H1 (cell line): ENCODE results near the gene CYP4F3. TPM values are rescaled to one million over a fixed set of nuclear protein-coding genes. Genes with fewer than 3 reads are reported as not detected.

Experiments
- CTCF ChIA-PET: fragments of 300-600 bp; sonication (Branson Sonifier 250); formaldehyde crosslinking; loops from one replicate; lab custom pipeline; 2021; ENCODE audit not compliant: partially characterized antibody; lab: Charles Lee
- POLR2A ChIA-PET: fragments of 300-600 bp; sonication (Branson Sonifier 250); formaldehyde crosslinking; loops from one replicate; lab custom pipeline; 2021; ENCODE audit warnings: inconsistent platforms; ENCODE audit not compliant: partially characterized antibody; lab: Charles Lee
- DNase-seq, 2 experiments: peaks; one replicate each; pipeline versions ENCODE4 v3.0.0 to v3.0.0-alpha.2; 2010 to 2022; ENCODE audit warnings: low spot score in 2 of 2, low read depth in 1 of 2, mixed read lengths in 1 of 2
- FAIRE-seq: peaks from 2 replicates; lab custom pipeline; 2011; peaks lifted over from hg19 to GRCh38; lab: Jason Lieb, UNC
- H2AFZ ChIP-seq: 2 replicates; pipeline ENCODE4 v1.8.1; 2012; ENCODE audit warnings: low read length, inconsistent platforms
- H2AK5ac ChIP-seq: 2 replicates; pipeline ENCODE4 v1.6.1; 2013; ENCODE audit warnings: low read depth, low read length
- H2BK120ac ChIP-seq: replicated peaks from 2 replicates; pipeline ENCODE3; 2013; ENCODE audit warnings: low read depth, low read length, inconsistent platforms
- H2BK12ac ChIP-seq: 2 replicates; pipeline ENCODE4 v1.6.1; 2013; ENCODE audit warnings: low read depth, low read length
- H2BK15ac ChIP-seq: 2 replicates; pipeline ENCODE4 v1.6.1; 2013; ENCODE audit warnings: low read length
- H2BK20ac ChIP-seq: 2 replicates; pipeline ENCODE4 v1.6.1; 2013; ENCODE audit warnings: low read length
- H2BK5ac ChIP-seq: 2 replicates; pipeline ENCODE4 v1.6.1; 2013; ENCODE audit warnings: low read depth, low read length
- H3K14ac ChIP-seq: 2 replicates; pipeline ENCODE4 v1.6.1; 2013; ENCODE audit warnings: inconsistent platforms; ENCODE audit not compliant: insufficient read length
- H3K18ac ChIP-seq: 2 replicates; pipeline ENCODE4 v1.6.1; 2013; ENCODE audit warnings: low read length; ENCODE audit errors: extremely low read depth
- H3K23ac ChIP-seq: 2 replicates; pipeline ENCODE4 v1.6.1; 2013; ENCODE audit warnings: inconsistent platforms; ENCODE audit not compliant: insufficient read length
- H3K23me2 ChIP-seq: 2 replicates; pipeline ENCODE4 v1.6.1; 2013; ENCODE audit warnings: low read depth, low read length
- H3K27ac ChIP-seq: 2 replicates; pipeline ENCODE4 v1.6.1; 2011; ENCODE audit warnings: low read depth, low read length, inconsistent platforms
- H3K27me3 ChIP-seq, 4 experiments: replicated peaks in 1 of 4; 1 replicate in 1 of 4; 2 replicates in 3 of 4; pipeline versions ENCODE4 v1.6.1 to v1.8.1; 2011 to 2013; ENCODE audit warnings: low read length in 3 of 4, mild to moderate bottlenecking in 3 of 4, inconsistent platforms in 2 of 4, mixed read lengths in 2 of 4, moderate library complexity in 1 of 4; ENCODE audit not compliant: control insufficient read depth in 3 of 4, insufficient read depth in 3 of 4; ENCODE audit errors: extremely low read depth in 1 of 4
- H3K36me3 ChIP-seq, 4 experiments: 2 replicates each; pipeline versions ENCODE4 v1.6.1 to v1.8.1; 2011 to 2013; ENCODE audit warnings: mild to moderate bottlenecking in 4 of 4, low read length in 3 of 4, moderate library complexity in 2 of 4, control low read depth in 1 of 4, inconsistent platforms in 1 of 4; ENCODE audit not compliant: insufficient read depth in 4 of 4, control insufficient read depth in 2 of 4
- H3K4ac ChIP-seq: replicated peaks from 2 replicates; pipeline ENCODE3; 2013; ENCODE audit warnings: low read length, low read depth, mixed read lengths, inconsistent platforms; ENCODE audit not compliant: insufficient read length
- H3K4me1 ChIP-seq, 4 experiments: replicated peaks in 1 of 4; 1 replicate in 1 of 4; 2 replicates in 3 of 4; pipeline versions ENCODE4 v1.6.1 to v1.8.1; 2011 to 2013; ENCODE audit warnings: low read length in 3 of 4, inconsistent platforms in 2 of 4, mixed read lengths in 1 of 4; ENCODE audit not compliant: insufficient read depth in 4 of 4, control insufficient read depth in 3 of 4
- H3K4me2 ChIP-seq, 2 experiments: 2 replicates each; pipeline versions ENCODE4 v1.6.1 to v1.8.1; 2011 to 2013; ENCODE audit warnings: low read depth in 2 of 2, low read length in 2 of 2, control low read depth in 1 of 2, inconsistent platforms in 1 of 2, mild to moderate bottlenecking in 1 of 2; ENCODE audit not compliant: insufficient read depth in 1 of 2
- H3K4me3 ChIP-seq, 4 experiments: fragments of 200-600, 300-600 bp in 1 of 4; sonication (generic), shearing (Covaris generic), sonication (Bioruptor Twin) in 1 of 4; 2 replicates each; pipeline versions ENCODE4 v1.5.1 to v1.8.1; 2011 to 2016; ENCODE audit warnings: low read length in 4 of 4, low read depth in 3 of 4, control low read depth in 2 of 4, inconsistent platforms in 2 of 4, mild to moderate bottlenecking in 2 of 4, mixed read lengths in 1 of 4, moderate library complexity in 1 of 4; ENCODE audit not compliant: insufficient read depth in 2 of 4; ENCODE audit errors: extremely low read depth in 1 of 4
- H3K56ac ChIP-seq: replicated peaks from 2 replicates; pipeline ENCODE3; 2013; ENCODE audit warnings: low read depth, mild to moderate bottlenecking, mixed read lengths, low read length, inconsistent platforms; ENCODE audit not compliant: insufficient read length
- H3K79me1 ChIP-seq: 2 replicates; pipeline ENCODE4 v1.6.1; 2013; ENCODE audit warnings: low read depth, low read length, control low read depth
- H3K79me2 ChIP-seq, 2 experiments: 2 replicates each; pipeline versions ENCODE4 v1.6.1 to v1.8.1; 2012 to 2013; ENCODE audit warnings: low read length in 2 of 2, mild to moderate bottlenecking in 2 of 2, inconsistent platforms in 1 of 2; ENCODE audit not compliant: insufficient read depth in 2 of 2, control insufficient read depth in 1 of 2
- H3K9ac ChIP-seq, 4 experiments: replicated peaks in 1 of 4; 1 replicate in 1 of 4; 2 replicates in 3 of 4; pipeline versions ENCODE4 v1.6.1 to v1.8.1; 2011 to 2013; ENCODE audit warnings: low read depth in 3 of 4, low read length in 3 of 4, control low read depth in 2 of 4, mild to moderate bottlenecking in 2 of 4, moderate library complexity in 2 of 4, inconsistent platforms in 1 of 4; ENCODE audit errors: extremely low read depth in 1 of 4
- H3K9me3 ChIP-seq, 2 experiments: 2 replicates each; pipeline versions ENCODE4 v1.6.1 to v1.8.1; 2012 to 2013; ENCODE audit warnings: mild to moderate bottlenecking in 2 of 2, moderate library complexity in 2 of 2, control low read depth in 1 of 2, inconsistent platforms in 1 of 2, low read depth in 1 of 2, low read length in 1 of 2, mixed read lengths in 1 of 2; ENCODE audit not compliant: insufficient read depth in 2 of 2
- H4K20me1 ChIP-seq, 2 experiments: replicated peaks in 1 of 2; 2 replicates each; pipeline versions ENCODE3 to v1.8.1; 2011 to 2013; ENCODE audit warnings: inconsistent platforms in 2 of 2, low read length in 2 of 2, mild to moderate bottlenecking in 1 of 2; ENCODE audit not compliant: insufficient read depth in 2 of 2, control insufficient read depth in 1 of 2
- H4K5ac ChIP-seq: 2 replicates; pipeline ENCODE4 v1.6.1; 2013; ENCODE audit warnings: low read length, low read depth, mixed read lengths, inconsistent platforms; ENCODE audit not compliant: insufficient read length
- H4K8ac ChIP-seq: 2 replicates; pipeline ENCODE4 v1.8.0; 2013; ENCODE audit warnings: mild to moderate bottlenecking, moderate library complexity, low read length, inconsistent platforms; ENCODE audit not compliant: insufficient read depth; ENCODE audit errors: extremely low read depth
- H4K91ac ChIP-seq: replicated peaks from 2 replicates; pipeline ENCODE3; 2013; ENCODE audit warnings: low read length, mixed read lengths, inconsistent platforms; ENCODE audit not compliant: insufficient read length
- BRCA1 ChIP-seq: IDR thresholded peaks from 2 replicates; pipeline ENCODE4 v1.6.1; 2012; ENCODE audit warnings: low read depth, low read length, improper control_type of control experiment
- CHD1 ChIP-seq: IDR thresholded peaks from 2 replicates; pipeline ENCODE4 v1.6.1; 2012; ENCODE audit warnings: low read depth, low read length, improper control_type of control experiment
- CHD2 ChIP-seq: IDR thresholded peaks from 2 replicates; pipeline ENCODE4 v1.6.1; 2012; ENCODE audit warnings: low read length, improper control_type of control experiment
- CREB1 ChIP-seq: IDR thresholded peaks from 2 replicates; pipeline ENCODE4 v1.6.1; 2012; ENCODE audit warnings: inconsistent platforms
- GTF2F1 ChIP-seq: IDR thresholded peaks from 2 replicates; pipeline ENCODE4 v1.6.1; 2012; ENCODE audit warnings: low read depth, low read length, improper control_type of control experiment, borderline replicate concordance
- KDM4A ChIP-seq: IDR thresholded peaks from one replicate; pipeline ENCODE4 v1.7.1; 2012; ENCODE audit warnings: low read depth, mild to moderate bottlenecking, moderate library complexity, low read length, inconsistent platforms; ENCODE audit not compliant: severe bottlenecking
- MAFK ChIP-seq: IDR thresholded peaks from 2 replicates; pipeline ENCODE4 v1.6.1; 2012; ENCODE audit warnings: low read depth, mild to moderate bottlenecking, improper control_type of control experiment, low read length
- NRF1 ChIP-seq: IDR thresholded peaks from 2 replicates; pipeline ENCODE4 v1.6.1; 2011; ENCODE audit warnings: mild to moderate bottlenecking, low read depth, low read length, improper control_type of control experiment
- PHF8 ChIP-seq: fragments of 200-600 bp; sonication (generic); conservative IDR thresholded peaks from 2 replicates; pipeline ENCODE4 v1.7.1; 2012; ENCODE audit warnings: low read depth, mild to moderate bottlenecking, inconsistent platforms, low read length, moderate library complexity
- RNF2 ChIP-seq: fragments of 200-900, 300-1000 bp; sonication (generic); IDR thresholded peaks from 2 replicates; pipeline ENCODE4 v1.7.1; 2016; ENCODE audit warnings: borderline replicate concordance, low read depth, mild to moderate bottlenecking, antibody characterized with exemption, low read length; ENCODE audit not compliant: poor library complexity, severe bottlenecking; ENCODE audit errors: missing control alignments
- SIN3A ChIP-seq, 2 experiments: IDR thresholded peaks in 1 of 2; conservative IDR thresholded peaks in 1 of 2; 2 replicates each; pipeline ENCODE4 v1.6.1; 2011 to 2012; ENCODE audit warnings: low read length in 2 of 2, improper control_type of control experiment in 1 of 2, low read depth in 1 of 2, mild to moderate bottlenecking in 1 of 2
- TBP ChIP-seq: IDR thresholded peaks from 2 replicates; pipeline ENCODE4 v1.6.1; 2011; ENCODE audit warnings: low read depth, low read length, improper control_type of control experiment
- TCF12 ChIP-seq: IDR thresholded peaks from 2 replicates; pipeline ENCODE4 v1.6.1; 2011; ENCODE audit warnings: low read depth, mild to moderate bottlenecking, low read length
- WGBS, 2 experiments: shearing (Covaris generic) in 1 of 2; methylation state at CpG; one replicate each; pipeline versions ENCODE4 v1.1.6 to v1.1.7; 2013 to 2015; ENCODE audit warnings: low lambda C conversion rate in 2 of 2, mixed read lengths in 2 of 2, inconsistent platforms in 1 of 2, low coverage in 1 of 2, missing lambda C conversion rate in 1 of 2; ENCODE audit not compliant: insufficient replicate concordance in 2 of 2, insufficient coverage in 1 of 2, insufficient read length in 1 of 2; ENCODE audit errors: extremely low coverage in 1 of 2, missing lambda C conversion rate in 1 of 2; 5-methylcytosine and 5-hydroxymethylcytosine counted together
- polyA plus RNA-seq, 7 experiments: library from polyadenylated mRNA; depleted of rRNA in 3 of 7; stranded (reverse) in 5 of 7; unstranded in 2 of 7; fragments of >200 nt in 5 of 7; fragments of 200-250 nt in 2 of 7; gene quantifications; 1 replicate in 5 of 7; 2 replicates in 1 of 7; 4 replicates in 1 of 7; pipeline versions ENCODE4 v1.2.1 to v1.2.3, GENCODE V29; 2011 to 2013; ENCODE audit warnings: missing spikeins in 2 of 7, mixed read lengths in 2 of 7
- total RNA-seq: library from RNA; stranded (reverse); fragmentation: NEBNext Ultra II Directional; extraction: Animal tissue kit (Norgen Biotek cat#: 25700); gene quantifications from 2 replicates; pipeline ENCODE4 v1.2.1, GENCODE V29; 2021
- TF ChIP-seq, protein P1 (sequence below): IDR thresholded peaks from 2 replicates; pipeline ENCODE4 v1.6.1; 2012; ENCODE audit warnings: inconsistent platforms

The CYP4F3 gene
- total and polyA plus RNA-seq, 2 of the 8 experiments (the other 6 are each of a cell fraction or from before 2014, with no cell fraction given) = not detected

DNA sequence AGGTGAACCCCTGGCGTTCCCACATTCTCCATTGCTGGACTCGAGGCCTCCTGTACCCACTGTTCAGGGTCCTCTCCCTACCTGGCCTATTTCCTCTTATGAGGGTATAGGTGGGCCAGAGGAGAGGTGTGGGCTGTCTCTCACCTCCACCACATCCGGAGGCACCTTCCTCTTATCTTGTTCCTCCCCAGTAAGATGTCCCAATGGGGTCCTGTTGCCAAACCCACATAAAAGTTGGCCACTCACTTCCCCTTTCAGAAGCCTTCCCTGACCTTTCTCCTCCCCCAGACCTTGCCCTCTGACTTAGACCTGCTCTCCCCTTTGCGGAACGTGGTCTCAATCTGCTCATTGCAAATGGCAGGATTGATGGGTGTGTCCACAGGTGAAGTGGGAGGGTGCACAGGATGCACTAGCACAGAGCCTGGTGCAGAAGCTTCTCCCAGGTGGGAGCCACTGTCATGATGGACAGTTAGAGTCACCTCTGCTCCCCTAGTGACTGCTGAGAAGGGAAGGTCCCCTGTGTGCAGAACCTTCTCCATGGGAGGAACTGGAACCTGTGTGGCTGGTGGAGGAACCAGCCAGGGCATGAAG lies 1.3 kb downstream of the CYP4F3 start:
- no peak overlapping the region for H3K27ac ChIP-seq
- no peaks in the 10 kb centered on the region for H3K4me1 ChIP-seq
- H3K4me2 ChIP-seq = no peak overlapping the region
- no peak overlapping the region for H3K9ac ChIP-seq
- no peak overlapping the region for H4K5ac ChIP-seq
- H3K23ac ChIP-seq = no peak overlapping the region
- H4K91ac ChIP-seq = no peak overlapping the region
- no peaks in the 10 kb centered on the region for H3K27me3 ChIP-seq
- POLR2A ChIA-PET = no interaction called here
- H3K4me3 ChIP-seq = no peak overlapping the region
- H2AFZ ChIP-seq = no peak overlapping the region
- H3K56ac ChIP-seq = no peak overlapping the region
- no peak overlapping the region for H3K18ac ChIP-seq
- no peak overlapping the region for H2BK5ac ChIP-seq
- 80% methylated on average over 5 of the region's 5 CpGs; no CpG with 5 or more reads in 1 of the 2 experiments for WGBS, 2 experiments
- no peak overlapping the region for H2BK20ac ChIP-seq
- H3K14ac ChIP-seq = no peak overlapping the region
- no peak overlapping the region for H2BK15ac ChIP-seq
- H3K23me2 ChIP-seq = peaks cover 4% of the 10 kb centered on the region; the same call in 1 of the 2 replicates
- H3K79me2 ChIP-seq = no peaks in the 10 kb centered on the region
- H3K4ac ChIP-seq = no peak overlapping the region
- H3K9me3 ChIP-seq = peaks cover 76 to 87% of the 10 kb centered on the region in 2 experiments
- FAIRE-seq (no peak), DNase-seq (no peak)
- no peak overlapping the region for H2AK5ac ChIP-seq
- no peaks in the 10 kb centered on the region; the same call in 1 of the 2 replicates for H3K79me1 ChIP-seq
- no peaks in the 10 kb centered on the region; a peak in 1 of 8 replicates for H3K36me3 ChIP-seq
- no peak overlapping the region for H2BK120ac ChIP-seq
- H4K8ac ChIP-seq = no peak overlapping the region
- no peak overlapping the region for H2BK12ac ChIP-seq
- CTCF ChIA-PET = no interaction called here
- no peaks in the 10 kb centered on the region for H4K20me1 ChIP-seq
- no peak for TF ChIP-seq MAFK
- no peak for TF ChIP-seq TBP
- no peak for TF ChIP-seq PHF8
- TF ChIP-seq, protein P1, sequence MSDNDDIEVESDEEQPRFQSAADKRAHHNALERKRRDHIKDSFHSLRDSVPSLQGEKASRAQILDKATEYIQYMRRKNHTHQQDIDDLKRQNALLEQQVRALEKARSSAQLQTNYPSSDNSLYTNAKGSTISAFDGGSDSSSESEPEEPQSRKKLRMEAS = no peak
- TF ChIP-seq RNF2 = no peak
- TF ChIP-seq NRF1 = no peak
- TF ChIP-seq CHD2 = no peak
- no peak for TF ChIP-seq SIN3A (conservative IDR thresholded peaks at IDR 0.05 in 1 of 2, IDR thresholded peaks at IDR 0.05 in 1 of 2; ENCODE audit: low read depth in 1 of 2, low read length in 2 of 2)
- TF ChIP-seq TCF12 = no peak
- no peak for TF ChIP-seq CREB1
- TF ChIP-seq BRCA1 = no peak
- TF ChIP-seq CHD1 = no peak
- TF ChIP-seq GTF2F1 = no peak
- no peak for TF ChIP-seq KDM4A
